RWPE2 (cell line): ENCODE data around the gene GRIFIN.

Source experiments
- ATAC-seq: fragments of 200-7000 bp; cut with Tn5 transposase; 3 replicates; pipeline ENCODE4 v1.9.1; 2021; ENCODE audit warnings: low read depth
- DNase-seq: peaks from one replicate; pipeline ENCODE4 v3.0.0-alpha.2; 2020; ENCODE audit warnings: low spot score
- H3K27ac ChIP-seq: fragments of 450-650 bp; 2 replicates; pipeline ENCODE4 v1.5.1; 2017; ENCODE audit warnings: mild to moderate bottlenecking; ENCODE audit not compliant: poor library complexity, severe bottlenecking
- H3K27me3 ChIP-seq: fragments of 250-450 bp; sonication (Bioruptor Pico); 2 replicates; pipeline ENCODE4 v1.5.1; 2021; ENCODE audit warnings: mild to moderate bottlenecking, moderate library complexity; ENCODE audit not compliant: insufficient read depth, poor library complexity, severe bottlenecking
- H3K36me3 ChIP-seq: fragments of 250-450 bp; sonication (Bioruptor Pico); 2 replicates; pipeline ENCODE4 v1.5.1; 2020; ENCODE audit warnings: low read depth, mild to moderate bottlenecking, moderate library complexity
- H3K4me1 ChIP-seq: fragments of 250-450 bp; sonication (Bioruptor Pico); 2 replicates; pipeline ENCODE4 v1.5.1; 2021; ENCODE audit warnings: mild to moderate bottlenecking, moderate library complexity; ENCODE audit not compliant: insufficient read depth, poor library complexity, severe bottlenecking
- H3K4me3 ChIP-seq: fragments of 250-450 bp; sonication (Bioruptor Pico); 2 replicates; pipeline ENCODE4 v1.5.1; 2021; ENCODE audit warnings: mild to moderate bottlenecking, moderate library complexity; ENCODE audit not compliant: severe bottlenecking
- H3K9me3 ChIP-seq: fragments of 250-450 bp; sonication (Bioruptor Pico); 2 replicates; pipeline ENCODE4 v1.5.1; 2021; ENCODE audit warnings: mild to moderate bottlenecking, moderate library complexity; ENCODE audit not compliant: severe bottlenecking
- CTCF ChIP-seq: fragments of 450-650 bp; IDR thresholded peaks from one replicate; pipeline ENCODE4 v1.5.1; 2017; ENCODE audit warnings: mild to moderate bottlenecking, moderate library complexity; ENCODE audit not compliant: poor library complexity, severe bottlenecking

GRIFIN gene

DNA sequence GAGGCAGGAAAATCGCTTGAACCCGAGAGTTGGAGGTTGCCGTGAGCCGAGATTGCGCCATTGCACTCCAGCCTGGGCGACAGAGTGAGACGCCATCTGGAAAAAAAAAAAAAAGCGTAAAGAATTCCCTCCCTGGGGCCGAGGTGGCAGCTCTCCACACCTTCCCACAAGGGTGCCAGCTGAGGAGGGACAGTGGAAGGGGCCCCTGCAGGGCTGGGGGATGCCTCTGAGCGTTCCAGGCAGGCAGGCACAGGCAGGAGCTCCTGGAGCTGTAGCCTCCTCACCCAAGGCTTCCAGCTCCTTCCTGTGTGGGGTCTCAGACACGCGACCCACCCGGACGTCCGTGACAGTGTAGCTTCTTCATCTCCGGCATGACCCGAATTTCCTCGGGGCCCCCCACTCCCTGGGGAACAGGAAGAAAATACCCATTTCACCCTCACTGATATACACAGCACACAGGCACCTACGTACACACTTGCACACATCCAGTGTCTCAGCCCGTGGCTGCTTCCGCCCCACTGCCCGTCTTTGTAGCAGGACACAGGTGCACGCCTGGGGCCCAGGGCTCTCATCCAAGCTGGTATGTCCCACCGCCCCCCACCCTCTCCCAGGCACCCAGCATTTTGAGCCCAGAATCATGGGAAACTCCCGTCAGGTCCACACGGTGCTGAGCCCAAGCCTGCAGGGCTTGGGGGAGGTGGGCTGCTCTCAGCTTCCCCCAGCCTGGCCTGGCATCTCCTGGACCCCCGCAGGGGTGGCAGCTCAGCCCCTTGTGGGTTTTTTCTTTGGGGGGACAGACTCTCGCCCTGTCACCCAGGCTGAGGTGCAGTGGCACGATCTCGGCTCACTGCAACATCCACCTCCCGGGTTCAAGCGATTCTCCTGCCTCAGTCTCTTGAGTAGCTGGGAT, 25.7 kb downstream of the GRIFIN start:
- ATAC-seq (no peak), DNase-seq (no peak)
- Histone ChIP-seq H3K27me3 (no peaks in the 10 kb centered on the region), H3K27ac (no peak overlapping the region), H3K4me3 (no peak overlapping the region), H3K36me3 (no peaks in the 10 kb centered on the region), H3K4me1 (no peaks in the 10 kb centered on the region), H3K9me3 (no peaks in the 10 kb centered on the region)
- no peak for TF ChIP-seq CTCF

- no peaks in the 10 kb centered on the region for H3K27me3 ChIP-seq
- no peaks in the 10 kb centered on the region for H3K9me3 ChIP-seq
- no peaks in the 10 kb centered on the region for H3K4me1 ChIP-seq
- ATAC-seq (no peak), DNase-seq (no peak)
- TF ChIP-seq CTCF, result no peak
- no peak overlapping the region for H3K4me3 ChIP-seq
- no peak overlapping the region for H3K27ac ChIP-seq
- H3K36me3 ChIP-seq, result no peaks in the 10 kb centered on the region
Observed at GRCh38 chr7:2446676-2447075, 29.5 kb downstream of the GRIFIN start.

DNA sequence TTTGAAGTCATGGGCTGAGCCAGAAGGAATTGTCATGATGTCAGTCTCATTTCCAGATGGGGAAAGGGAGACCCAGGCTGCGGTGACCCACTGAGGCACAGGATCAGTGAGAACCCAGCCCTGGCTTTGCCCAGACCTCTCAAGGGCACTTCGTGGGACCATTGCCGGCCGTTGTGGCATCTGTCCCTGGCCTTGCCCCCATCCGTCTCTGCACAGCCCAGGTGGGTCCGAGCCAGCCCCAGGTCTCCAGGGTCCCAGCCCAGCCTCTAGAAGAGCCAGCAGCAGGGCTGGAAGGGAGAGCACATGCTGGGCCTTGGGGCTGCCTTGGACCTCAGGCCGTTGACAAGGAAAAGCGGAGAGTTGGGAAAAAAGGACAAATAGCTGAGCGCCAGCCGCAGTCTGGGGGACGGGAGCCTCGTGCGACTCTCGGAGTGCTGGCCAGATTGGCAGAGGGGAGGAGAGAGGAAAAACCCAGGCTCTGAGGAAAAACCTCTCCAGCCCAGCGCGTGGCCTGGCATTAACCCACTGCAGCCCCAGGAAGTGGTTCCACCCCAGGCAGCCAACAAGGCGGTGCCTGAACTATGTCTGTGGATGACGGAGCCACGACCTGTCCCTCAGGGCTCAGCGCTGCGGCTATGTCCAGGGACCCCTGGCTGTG, 30.2 kb downstream of the GRIFIN start:
- no peaks in the 10 kb centered on the region for H3K9me3 ChIP-seq
- ATAC-seq, result no peak
- no peak overlapping the region for H3K4me3 ChIP-seq
- H3K27me3 ChIP-seq, result no peaks in the 10 kb centered on the region
- H3K27ac ChIP-seq, result no peak overlapping the region
- no peak for TF ChIP-seq CTCF
- no peaks in the 10 kb centered on the region for H3K36me3 ChIP-seq
- no peaks in the 10 kb centered on the region for H3K4me1 ChIP-seq
- DNase-seq, result no peak

GRCh38 chr7:2445047-2445446, 31.2 kb downstream of the GRIFIN start:
- no peak for DNase-seq
- Histone ChIP-seq H3K27me3 (no peaks in the 10 kb centered on the region), H3K4me3 (no peak overlapping the region), H3K4me1 (no peaks in the 10 kb centered on the region), H3K36me3 (no peaks in the 10 kb centered on the region), H3K27ac (no peak overlapping the region), H3K9me3 (no peaks in the 10 kb centered on the region)
- no peak for TF ChIP-seq CTCF
- ATAC-seq, result no peak

DNA sequence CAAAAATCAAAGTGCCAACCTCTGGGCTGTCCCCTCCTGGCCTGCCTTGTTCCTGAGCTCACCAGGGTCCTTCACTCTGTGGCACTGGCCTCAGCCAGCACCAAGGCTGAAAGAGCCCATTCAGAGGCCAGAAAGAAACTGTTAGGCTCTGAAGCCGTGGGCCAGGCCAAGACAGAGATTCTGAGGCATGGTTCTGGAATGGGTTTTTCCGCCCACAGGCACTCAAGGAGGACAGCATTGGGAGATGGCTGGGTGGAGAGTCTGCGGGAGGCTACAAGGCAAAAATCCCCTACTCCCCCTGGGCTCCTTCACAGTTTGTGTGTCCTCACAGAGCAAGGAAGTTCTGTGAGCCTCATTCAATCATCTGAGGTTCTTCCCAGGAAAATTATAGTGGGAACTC, 31.7 kb downstream of the GRIFIN start:
- no peak for ATAC-seq
- Histone ChIP-seq H3K27me3 (no peaks in the 10 kb centered on the region), H3K4me3 (no peak overlapping the region), H3K27ac (no peak overlapping the region), H3K36me3 (no peaks in the 10 kb centered on the region), H3K4me1 (no peaks in the 10 kb centered on the region), H3K9me3 (no peaks in the 10 kb centered on the region)
- no peak for DNase-seq
- no peak for TF ChIP-seq CTCF
